ENCODE results near the gene RAB27A. TPM values are rescaled to one million over a fixed set of nuclear protein-coding genes. Genes with fewer than 3 reads are reported as not detected.

RAB27A gene
- polyA plus RNA-seq, 1 donor (not counting 4 experiments of a cell fraction or from before 2014, with no cell fraction given) = 10.8 TPM

- Histone ChIP-seq H4K20me1 (ENCODE audit: control insufficient read depth, extremely low read depth, insufficient read depth, low read length) (no peaks in the 10 kb centered on the region), H3K36me3 (ENCODE audit: control insufficient read depth in 2 of 2, extremely low read depth in 1 of 2, insufficient read depth in 2 of 2, low read length in 2 of 2) (no peaks in the 10 kb centered on the region), H3K9ac (ENCODE audit: control insufficient read depth, extremely low read depth, insufficient read depth, low read length) (no peak overlapping the region), H3K27ac (ENCODE audit: control insufficient read depth, insufficient read depth, low read length) (no peak overlapping the region), H3K4me2 (ENCODE audit: control insufficient read depth, extremely low read depth, insufficient read depth, low read depth, low read length) (no peak overlapping the region), H2AFZ (ENCODE audit: control insufficient read depth, low read length) (no peak overlapping the region), H3K27me3 (ENCODE audit: control insufficient read depth, extremely low read depth, insufficient read depth, low read length) (no peaks in the 10 kb centered on the region), H3K79me2 (ENCODE audit: control insufficient read depth, insufficient read depth, low read length) (no peaks in the 10 kb centered on the region), H3K4me3 (ENCODE audit: control insufficient read depth in 2 of 3, extremely low read depth in 1 of 3, insufficient read depth in 2 of 3, low read depth in 1 of 3, low read length in 3 of 3) (no peak overlapping the region), H3K9me1 (ENCODE audit: control insufficient read depth, extremely low read depth, insufficient read depth, low read length) (no peaks in the 10 kb centered on the region), H3K4me1 (ENCODE audit: control insufficient read depth, extremely low read depth, insufficient read depth, low read length) (peaks cover under 1% of the 10 kb centered on the region), H3K9me3 (ENCODE audit: control insufficient read depth, low read depth, low read length) (no peaks in the 10 kb centered on the region)
- no peak for TF ChIP-seq CTCF (optimal IDR thresholded peaks at IDR 0.05 in 1 of 3, IDR thresholded peaks at IDR 0.05 in 1 of 3, conservative IDR thresholded peaks at IDR 0.05 in 1 of 3; ENCODE audit: extremely low read depth in 1 of 3, insufficient read depth in 2 of 3, low read length in 3 of 3)
- no peak for TF ChIP-seq EZH2 (IDR thresholded peaks at IDR 0.05; ENCODE audit: low read length)
- dilution Hi-C loops (cut with MboI; ENCODE audit: extremely low pct_ligation_motif_present, low sequenced_read_pairs) = no loop called here
- DNase-seq (ENCODE audit: low read depth, low spot score) = no peak
- no peak for FAIRE-seq
Measured at GRCh38 chr15:55245059-55245458, 44.6 kb downstream of the RAB27A start.

- TF ChIP-seq CTCF (optimal IDR thresholded peaks at IDR 0.05 in 1 of 3, IDR thresholded peaks at IDR 0.05 in 1 of 3, conservative IDR thresholded peaks at IDR 0.05 in 1 of 3; ENCODE audit: extremely low read depth in 1 of 3, insufficient read depth in 2 of 3, low read length in 3 of 3) (no peak), EZH2 (IDR thresholded peaks at IDR 0.05; ENCODE audit: low read length) (no peak)
- no peak overlapping the region for H2AFZ ChIP-seq (ENCODE audit: control insufficient read depth, low read length)
- H3K9ac ChIP-seq (ENCODE audit: control insufficient read depth, extremely low read depth, insufficient read depth, low read length) = no peak overlapping the region
- no peaks in the 10 kb centered on the region for H3K9me3 ChIP-seq (ENCODE audit: control insufficient read depth, low read depth, low read length)
- H3K27ac ChIP-seq (ENCODE audit: control insufficient read depth, insufficient read depth, low read length) = no peak overlapping the region
- dilution Hi-C loops (cut with MboI; ENCODE audit: extremely low pct_ligation_motif_present, low sequenced_read_pairs) = no loop called here
- H3K36me3 ChIP-seq (ENCODE audit: control insufficient read depth in 2 of 2, extremely low read depth in 1 of 2, insufficient read depth in 2 of 2, low read length in 2 of 2) = no peaks in the 10 kb centered on the region
- no peak for DNase-seq (ENCODE audit: low read depth, low spot score)
- H3K27me3 ChIP-seq (ENCODE audit: control insufficient read depth, extremely low read depth, insufficient read depth, low read length) = no peaks in the 10 kb centered on the region
- no peak overlapping the region for H3K4me2 ChIP-seq (ENCODE audit: control insufficient read depth, extremely low read depth, insufficient read depth, low read depth, low read length)
- no peaks in the 10 kb centered on the region for H3K4me1 ChIP-seq (ENCODE audit: control insufficient read depth, extremely low read depth, insufficient read depth, low read length)
- no peaks in the 10 kb centered on the region for H4K20me1 ChIP-seq (ENCODE audit: control insufficient read depth, extremely low read depth, insufficient read depth, low read length)
- FAIRE-seq = no peak
- no peaks in the 10 kb centered on the region for H3K9me1 ChIP-seq (ENCODE audit: control insufficient read depth, extremely low read depth, insufficient read depth, low read length)
- no peak overlapping the region for H3K4me3 ChIP-seq (ENCODE audit: control insufficient read depth in 2 of 3, extremely low read depth in 1 of 3, insufficient read depth in 2 of 3, low read depth in 1 of 3, low read length in 3 of 3)
- H3K79me2 ChIP-seq (ENCODE audit: control insufficient read depth, insufficient read depth, low read length) = no peaks in the 10 kb centered on the region
Measured at GRCh38 chr15:55241891-55242290, 47.7 kb downstream of the RAB27A start.
